ENCODE measurements around the gene B4GALT5. TPM values are rescaled to one million over a fixed set of nuclear protein-coding genes. Genes with fewer than 3 reads are reported as not detected.
"Not testable (repeated sequence)": the region's sequence is repeated elsewhere in the genome, so short reads cannot be mapped to it uniquely, and the experiment has no call there.

The B4GALT5 gene
- polyA plus RNA-seq, 1 of the 3 experiments (the other 2 are of a cell fraction): 35.1 TPM

DNA sequence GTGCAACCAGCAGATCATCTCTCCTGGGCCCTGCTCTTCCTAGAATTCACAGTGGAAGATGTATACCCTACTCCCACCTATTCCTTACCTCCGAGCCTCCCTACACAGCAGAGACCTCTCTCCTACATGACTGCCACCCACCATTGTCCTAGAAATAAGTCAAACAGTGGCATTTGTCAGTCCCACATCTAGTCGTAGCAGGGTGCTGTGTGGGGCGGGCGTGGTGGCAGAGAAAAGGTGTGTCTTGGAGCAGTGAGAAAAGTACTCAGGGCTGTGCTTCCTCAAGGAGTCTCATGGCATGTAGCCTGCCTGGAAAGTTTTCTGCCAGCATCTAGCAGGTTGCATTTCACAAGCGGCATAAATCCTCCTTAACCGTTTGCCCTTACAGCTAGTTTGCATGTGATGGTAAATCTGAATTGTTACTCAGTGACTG lies 86.3 kb downstream of the B4GALT5 start (continued):
- TF ChIP-seq GABPA (IDR thresholded peaks at IDR 0.05; ENCODE audit: low read depth): no peak
- no peak for TF ChIP-seq NRF1 (IDR thresholded peaks at IDR 0.05; ENCODE audit: low read depth, low read length)

DNA sequence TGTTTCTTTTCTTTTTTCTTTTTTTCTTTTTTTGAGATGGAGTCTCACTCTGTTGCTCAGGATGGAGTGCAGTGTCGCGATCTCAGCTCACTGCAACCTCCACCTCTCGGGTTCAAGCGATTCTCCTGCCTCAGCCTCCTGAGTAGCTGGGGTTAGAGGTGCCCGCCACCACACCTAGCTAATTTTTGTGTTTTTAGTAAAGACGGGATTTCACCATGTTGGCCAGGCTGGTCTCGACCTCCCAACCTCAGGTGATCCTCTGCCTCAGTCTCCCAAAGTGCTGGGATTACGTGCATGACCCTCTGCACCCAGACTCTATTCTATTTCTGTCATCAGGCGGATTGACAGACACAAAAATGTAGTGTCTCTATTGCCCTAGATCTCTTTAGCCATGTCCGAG lies 88.7 kb downstream of the B4GALT5 start:
- not testable (repeated sequence) for DNase-seq; H3K27ac ChIP-seq (ENCODE audit: low read depth in 2 of 2, low read length in 1 of 2); H3K4me2 ChIP-seq; H3F3A ChIP-seq (replicated peaks; ENCODE audit: insufficient read depth); H3K4me3 ChIP-seq (ENCODE audit: low read depth in 2 of 2, low read length in 1 of 2); H3K79me2 ChIP-seq (ENCODE audit: insufficient read depth); H3K9me2 ChIP-seq; H3K9ac ChIP-seq; H4K20me1 ChIP-seq (ENCODE audit: insufficient read depth); H3K9me3 ChIP-seq; H3K4me1 ChIP-seq (ENCODE audit: control insufficient read depth in 1 of 2, insufficient read depth in 2 of 2, low read depth in 1 of 2, low read length in 1 of 2); H2AFZ ChIP-seq (ENCODE audit: low read depth); H3K36me3 ChIP-seq (replicated peaks in 1 of 2; ENCODE audit: control insufficient read depth in 1 of 2, insufficient read depth in 2 of 2, low read length in 1 of 2); H3K27me3 ChIP-seq (ENCODE audit: insufficient read depth)
- ChIA-PET CTCF (interaction anchor here (0.7 kb wide), 2 partner anchors 221 to 285 kb away, joined by 3 read pairs; no protein-coding TSS in a partner anchor), POLR2A (interaction anchor here (0.6 kb wide), 1 partner anchor 188 kb away, joined by 3 read pairs; the partner anchor contains the start of gene SLC9A8)
- 86% methylated on average over 10 of the region's 10 CpGs for WGBS (ENCODE audit: low lambda C conversion rate)

DNA sequence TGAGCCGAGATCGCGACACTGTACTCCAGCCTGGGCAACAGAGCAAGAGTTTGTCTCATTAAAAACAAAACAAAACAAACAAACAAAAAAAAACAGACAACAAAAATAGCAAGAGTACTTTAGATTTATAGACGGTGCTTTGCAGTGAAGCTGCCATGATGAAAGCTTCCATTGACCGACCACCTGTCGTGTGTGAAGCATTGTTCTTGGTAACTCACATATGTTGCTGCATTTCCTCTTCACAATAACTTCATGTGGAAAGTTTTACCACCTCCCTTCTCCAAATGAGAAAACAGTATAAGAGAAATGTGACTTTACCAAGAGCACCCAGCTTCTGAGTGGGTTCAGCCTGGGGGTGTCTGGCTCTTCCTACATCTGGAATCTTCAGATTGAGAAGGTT lies 89.4 kb downstream of the B4GALT5 start:
- no peak overlapping the region for H3K9ac ChIP-seq
- ChIA-PET POLR2A (no interaction called here), CTCF (interaction anchor here (0.7 to 2.3 kb wide), 4 partner anchors 16 to 222 kb away, joined by 3 to 8 read pairs (median 4); no protein-coding TSS in a partner anchor)
- H3K4me3 ChIP-seq (ENCODE audit: low read depth in 2 of 2, low read length in 1 of 2): no peak overlapping the region
- H3K9me3 ChIP-seq: peaks cover 9% of the 10 kb centered on the region; the same call in 1 of the 2 replicates
- no peaks in the 10 kb centered on the region for H3K9me2 ChIP-seq
- TF ChIP-seq EZH2phosphoT487 (IDR thresholded peaks at IDR 0.05; ENCODE audit: borderline replicate concordance, low read depth): no peak
- no peak for TF ChIP-seq JUND (IDR thresholded peaks at IDR 0.05)
- 93% methylated on average over 6 of the region's 6 CpGs for WGBS (ENCODE audit: low lambda C conversion rate)
- no peaks in the 10 kb centered on the region for H3F3A ChIP-seq (replicated peaks; ENCODE audit: insufficient read depth)
- no peak for DNase-seq
- H3K27me3 ChIP-seq (ENCODE audit: insufficient read depth): no peaks in the 10 kb centered on the region
- no peak overlapping the region for H2AFZ ChIP-seq (ENCODE audit: low read depth)
- no peaks in the 10 kb centered on the region for H3K4me1 ChIP-seq (ENCODE audit: control insufficient read depth in 1 of 2, insufficient read depth in 2 of 2, low read depth in 1 of 2, low read length in 1 of 2)
- no peak overlapping the region for H3K27ac ChIP-seq (ENCODE audit: low read depth in 2 of 2, low read length in 1 of 2)
- no peaks in the 10 kb centered on the region for H4K20me1 ChIP-seq (ENCODE audit: insufficient read depth)
- no peak overlapping the region for H3K4me2 ChIP-seq
- no peaks in the 10 kb centered on the region for H3K79me2 ChIP-seq (ENCODE audit: insufficient read depth)
- peaks cover 0 to under 1% of the 10 kb centered on the region in 2 experiments for H3K36me3 ChIP-seq (replicated peaks in 1 of 2; ENCODE audit: control insufficient read depth in 1 of 2, insufficient read depth in 2 of 2, low read length in 1 of 2)

GRCh38 chr20:49622243-49622642 lies 91.4 kb downstream of the B4GALT5 start:
- H3K4me2 ChIP-seq: no peak overlapping the region
- H3K36me3 ChIP-seq (replicated peaks in 1 of 2; ENCODE audit: control insufficient read depth in 1 of 2, insufficient read depth in 2 of 2, low read length in 1 of 2): no peaks in the 10 kb centered on the region
- H3K9ac ChIP-seq: no peak overlapping the region
- CTCF ChIA-PET: interaction anchor here (1.0 to 2.3 kb wide), 3 partner anchors 11 to 224 kb away, joined by 3 to 8 read pairs (median 6); no protein-coding TSS in a partner anchor
- H3K27ac ChIP-seq (ENCODE audit: low read depth in 2 of 2, low read length in 1 of 2): no peak overlapping the region
- no peaks in the 10 kb centered on the region for H3K79me2 ChIP-seq (ENCODE audit: insufficient read depth)
- H3K9me2 ChIP-seq: no peaks in the 10 kb centered on the region
- H3K9me3 ChIP-seq: peaks cover 9% of the 10 kb centered on the region; the same call in 1 of the 2 replicates
- no peaks in the 10 kb centered on the region for H3K4me1 ChIP-seq (ENCODE audit: control insufficient read depth in 1 of 2, insufficient read depth in 2 of 2, low read depth in 1 of 2, low read length in 1 of 2)
- POLR2A ChIA-PET: no interaction called here
- no peaks in the 10 kb centered on the region for H3K27me3 ChIP-seq (ENCODE audit: insufficient read depth)
- DNase-seq: no peak
- no peak overlapping the region for H3K4me3 ChIP-seq (ENCODE audit: low read depth in 2 of 2, low read length in 1 of 2)
- 6% methylated on average over 1 of the region's 1 CpG for WGBS (ENCODE audit: low lambda C conversion rate)
- no peaks in the 10 kb centered on the region for H4K20me1 ChIP-seq (ENCODE audit: insufficient read depth)
- H2AFZ ChIP-seq (ENCODE audit: low read depth): no peak overlapping the region
- no peaks in the 10 kb centered on the region for H3F3A ChIP-seq (replicated peaks; ENCODE audit: insufficient read depth)
- no peak for TF ChIP-seq NFIC (IDR thresholded peaks at IDR 0.05; ENCODE audit: borderline replicate concordance)
- TF ChIP-seq FOXM1 (IDR thresholded peaks at IDR 0.05; ENCODE audit: low read depth): no peak
- no peak for TF ChIP-seq TCF12 (IDR thresholded peaks at IDR 0.05)
- no peak for TF ChIP-seq NRF1 (IDR thresholded peaks at IDR 0.05; ENCODE audit: low read depth, low read length)
- no peak for TF ChIP-seq CTCF (IDR thresholded peaks at IDR 0.05)
- TF ChIP-seq CHD2 (IDR thresholded peaks at IDR 0.05; ENCODE audit: low read length, partially characterized antibody): no peak
- no peak for TF ChIP-seq ELF1 (IDR thresholded peaks at IDR 0.05)
- no peak for TF ChIP-seq USF1 (IDR thresholded peaks at IDR 0.05; ENCODE audit: borderline replicate concordance, low read depth)
- TF ChIP-seq RXRA (IDR thresholded peaks at IDR 0.05; ENCODE audit: borderline replicate concordance, low read depth): no peak
- TF ChIP-seq REST (IDR thresholded peaks at IDR 0.05; ENCODE audit: low read depth, low read length): no peak
- no peak for TF ChIP-seq GABPA (IDR thresholded peaks at IDR 0.05; ENCODE audit: low read depth)

Measured in SK-N-SH (cell line).